ENCODE measurements around the gene SYNE1. TPM values are rescaled to one million over a fixed set of nuclear protein-coding genes. Genes with fewer than 3 reads are reported as not detected.

The SYNE1 gene
- polyA plus RNA-seq, 2 of the 4 experiments (the other 2 are of a cell fraction), result 10.5 to 28.5 TPM

DNA sequence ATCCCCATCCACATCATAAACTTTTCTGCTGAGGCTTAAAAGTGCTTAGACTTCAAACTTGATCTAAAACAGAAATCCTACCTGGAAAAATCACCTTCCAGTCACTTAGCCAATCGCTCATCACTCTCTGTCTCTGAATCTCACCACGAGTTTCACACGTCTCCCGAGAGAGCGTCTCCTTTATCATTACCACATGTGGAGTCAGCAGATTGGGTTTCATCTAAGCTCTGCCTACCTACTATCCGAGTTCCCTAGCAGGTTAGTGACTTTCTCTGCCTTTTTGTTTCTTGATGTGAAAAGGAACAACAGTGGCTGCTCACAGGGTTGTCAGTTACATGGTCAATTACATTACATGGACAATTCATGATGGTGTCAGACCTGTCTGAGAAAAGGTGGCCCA lies 543.5 kb downstream of the SYNE1 start:
- 73% methylated on average over 6 of the region's 6 CpGs for WGBS (ENCODE audit: missing lambda C conversion rate)
- H3K9me3 ChIP-seq, result peaks cover 7% of the 10 kb centered on the region; the same call in 2 of the 3 replicates
- H3K4me2 ChIP-seq, result no peak overlapping the region
- DNase-seq (ENCODE audit: low read depth in 1 of 2, low spot score in 1 of 2) (no peak), ATAC-seq (no peak), FAIRE-seq (no peak)
- CTCF ChIA-PET, result no interaction called here
- H3K4me1 ChIP-seq, result peaks cover 38% of the 10 kb centered on the region; the same call in 2 of the 3 replicates
- H3K4me3 ChIP-seq, result no peak overlapping the region
- POLR2A ChIA-PET, result no interaction called here
- H3K27ac ChIP-seq, result peak overlapping the region; percentile 57 to 85; a peak in 3 of 6 replicates
- TF ChIP-seq PHF8 (IDR thresholded peaks at IDR 0.05; ENCODE audit: borderline replicate concordance, low read depth), result no peak
- TF ChIP-seq NR3C1 (IDR thresholded peaks at IDR 0.05), result no peak
- TF ChIP-seq, protein P1, sequence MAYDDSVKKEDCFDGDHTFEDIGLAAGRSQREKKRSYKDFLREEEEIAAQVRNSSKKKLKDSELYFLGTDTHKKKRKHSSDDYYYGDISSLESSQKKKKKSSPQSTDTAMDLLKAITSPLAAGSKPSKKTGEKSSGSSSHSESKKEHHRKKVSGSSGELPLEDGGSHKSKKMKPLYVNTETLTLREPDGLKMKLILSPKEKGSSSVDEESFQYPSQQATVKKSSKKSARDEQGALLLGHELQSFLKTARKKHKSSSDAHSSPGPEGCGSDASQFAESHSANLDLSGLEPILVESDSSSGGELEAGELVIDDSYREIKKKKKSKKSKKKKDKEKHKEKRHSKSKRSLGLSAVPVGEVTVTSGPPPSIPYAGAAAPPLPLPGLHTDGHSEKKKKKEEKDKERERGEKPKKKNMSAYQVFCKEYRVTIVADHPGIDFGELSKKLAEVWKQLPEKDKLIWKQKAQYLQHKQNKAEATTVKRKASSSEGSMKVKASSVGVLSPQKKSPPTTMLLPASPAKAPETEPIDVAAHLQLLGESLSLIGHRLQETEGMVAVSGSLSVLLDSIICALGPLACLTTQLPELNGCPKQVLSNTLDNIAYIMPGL (CRISPR knock-in tag; IDR thresholded peaks at IDR 0.05; ENCODE audit: borderline replicate concordance), result no peak
- no peak for TF ChIP-seq CBX2 (IDR thresholded peaks at IDR 0.05; ENCODE audit: borderline replicate concordance, low read depth)

DNA sequence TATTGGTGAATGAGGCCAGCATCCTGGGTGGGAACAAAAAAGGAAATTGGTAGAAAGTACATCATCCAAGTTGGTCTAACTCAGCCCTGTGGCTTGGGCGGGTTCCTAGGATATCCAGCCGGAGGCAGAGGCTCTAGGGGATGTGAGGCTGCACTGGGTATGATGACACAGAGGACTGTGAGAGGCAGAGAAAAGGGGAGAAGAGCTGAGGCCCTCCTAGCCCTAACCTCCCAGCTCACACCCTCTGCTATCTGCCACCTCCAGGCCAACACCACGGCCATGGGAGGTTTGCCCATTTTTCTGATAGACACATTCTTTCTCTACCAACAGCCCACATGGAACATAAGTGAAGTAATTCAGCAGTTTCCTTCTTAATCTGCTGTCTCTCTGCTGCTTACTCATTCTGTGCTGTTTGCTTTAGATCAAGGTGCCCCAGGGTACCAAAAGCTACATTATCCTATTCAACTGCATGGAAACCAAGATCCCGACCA lies 545.3 kb downstream of the SYNE1 start:
- H3K4me3 ChIP-seq, result no peak overlapping the region
- WGBS (ENCODE audit: missing lambda C conversion rate), result 42% methylated on average over 4 of the region's 4 CpGs
- CTCF ChIA-PET, result interaction anchor here (1.7 kb wide), 1 partner anchor 35 kb away, joined by 4 read pairs; no protein-coding TSS in a partner anchor
- H3K4me2 ChIP-seq, result peak overlapping the region; percentile 32; the same call in 1 of the 3 replicates
- peaks cover 31% of the 10 kb centered on the region; the same call in 2 of the 3 replicates for H3K4me1 ChIP-seq
- DNase-seq (ENCODE audit: low read depth in 1 of 2, low spot score in 1 of 2) (peak in 1 of 2 experiments; percentile 7), ATAC-seq (peak in 1 of 2 experiments; percentile 27; a peak in 2 of 6 replicates), FAIRE-seq (no peak)
- peak overlapping the region in 1 of 2 experiments; percentile 39; a peak in 2 of 6 replicates for H3K27ac ChIP-seq
- TF ChIP-seq, protein P2, sequence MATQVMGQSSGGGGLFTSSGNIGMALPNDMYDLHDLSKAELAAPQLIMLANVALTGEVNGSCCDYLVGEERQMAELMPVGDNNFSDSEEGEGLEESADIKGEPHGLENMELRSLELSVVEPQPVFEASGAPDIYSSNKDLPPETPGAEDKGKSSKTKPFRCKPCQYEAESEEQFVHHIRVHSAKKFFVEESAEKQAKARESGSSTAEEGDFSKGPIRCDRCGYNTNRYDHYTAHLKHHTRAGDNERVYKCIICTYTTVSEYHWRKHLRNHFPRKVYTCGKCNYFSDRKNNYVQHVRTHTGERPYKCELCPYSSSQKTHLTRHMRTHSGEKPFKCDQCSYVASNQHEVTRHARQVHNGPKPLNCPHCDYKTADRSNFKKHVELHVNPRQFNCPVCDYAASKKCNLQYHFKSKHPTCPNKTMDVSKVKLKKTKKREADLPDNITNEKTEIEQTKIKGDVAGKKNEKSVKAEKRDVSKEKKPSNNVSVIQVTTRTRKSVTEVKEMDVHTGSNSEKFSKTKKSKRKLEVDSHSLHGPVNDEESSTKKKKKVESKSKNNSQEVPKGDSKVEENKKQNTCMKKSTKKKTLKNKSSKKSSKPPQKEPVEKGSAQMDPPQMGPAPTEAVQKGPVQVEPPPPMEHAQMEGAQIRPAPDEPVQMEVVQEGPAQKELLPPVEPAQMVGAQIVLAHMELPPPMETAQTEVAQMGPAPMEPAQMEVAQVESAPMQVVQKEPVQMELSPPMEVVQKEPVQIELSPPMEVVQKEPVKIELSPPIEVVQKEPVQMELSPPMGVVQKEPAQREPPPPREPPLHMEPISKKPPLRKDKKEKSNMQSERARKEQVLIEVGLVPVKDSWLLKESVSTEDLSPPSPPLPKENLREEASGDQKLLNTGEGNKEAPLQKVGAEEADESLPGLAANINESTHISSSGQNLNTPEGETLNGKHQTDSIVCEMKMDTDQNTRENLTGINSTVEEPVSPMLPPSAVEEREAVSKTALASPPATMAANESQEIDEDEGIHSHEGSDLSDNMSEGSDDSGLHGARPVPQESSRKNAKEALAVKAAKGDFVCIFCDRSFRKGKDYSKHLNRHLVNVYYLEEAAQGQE (IDR thresholded peaks at IDR 0.05), result no peak
- POLR2A ChIA-PET, result no interaction called here
- peaks cover 7% of the 10 kb centered on the region; the same call in 2 of the 3 replicates for H3K9me3 ChIP-seq

DNA sequence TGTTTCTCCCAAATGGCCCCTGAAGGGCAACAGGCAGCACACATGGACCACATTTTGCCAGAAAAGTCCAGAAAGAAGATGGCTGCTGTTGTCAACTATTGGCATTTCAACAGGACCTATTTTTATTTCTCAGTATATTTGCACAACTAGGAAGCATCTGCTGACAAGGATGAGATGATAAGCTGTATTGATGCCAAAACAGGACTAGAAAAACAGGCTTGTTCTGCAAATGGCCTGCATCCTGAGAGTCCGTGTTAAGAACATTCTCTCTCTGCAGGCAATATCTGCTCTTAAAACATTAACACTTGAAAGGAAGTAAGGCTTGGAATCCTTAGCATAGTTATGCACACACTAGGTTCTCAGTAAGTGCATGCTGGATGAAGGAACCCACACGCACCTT lies 546.0 kb downstream of the SYNE1 start:
- H3K4me3 ChIP-seq, result no peak overlapping the region
- TF ChIP-seq ZNF302 (CRISPR knock-in tag; IDR thresholded peaks at IDR 0.05), result no peak
- WGBS (ENCODE audit: missing lambda C conversion rate), result 90% methylated on average over 2 of the region's 2 CpGs
- FAIRE-seq (no peak), DNase-seq (ENCODE audit: low read depth in 1 of 2, low spot score in 1 of 2) (no peak), ATAC-seq (no peak)
- CTCF ChIA-PET, result interaction anchor here (1.7 kb wide), 1 partner anchor 34 kb away, joined by 4 read pairs; no protein-coding TSS in a partner anchor
- H3K27ac ChIP-seq, result peak overlapping the region in 1 of 2 experiments; percentile 9; a peak in 1 of 6 replicates
- peaks cover 7% of the 10 kb centered on the region; the same call in 2 of the 3 replicates for H3K9me3 ChIP-seq
- POLR2A ChIA-PET, result no interaction called here
- H3K4me2 ChIP-seq, result no peak overlapping the region
- peaks cover 25% of the 10 kb centered on the region; the same call in 2 of the 3 replicates for H3K4me1 ChIP-seq

DNA sequence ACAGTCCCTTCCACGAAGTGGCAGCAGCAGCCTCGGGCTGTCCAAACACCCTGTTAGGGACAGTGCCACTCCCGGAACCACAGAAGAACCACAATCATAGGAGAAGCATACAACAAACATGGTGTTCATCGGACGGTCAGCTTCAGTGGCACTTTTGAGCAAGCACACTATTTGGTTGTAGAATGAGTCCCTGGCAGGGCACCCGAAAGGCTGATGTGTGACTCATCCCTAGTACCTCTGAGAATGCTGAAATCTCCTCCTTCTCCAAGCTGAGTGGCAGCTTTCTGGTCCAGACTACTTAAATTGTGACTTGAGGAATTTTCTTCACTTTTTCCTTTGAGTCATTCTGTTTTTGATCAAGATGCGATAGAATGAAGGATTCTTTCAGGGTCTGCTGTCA lies 547.2 kb downstream of the SYNE1 start:
- WGBS (ENCODE audit: missing lambda C conversion rate), result 64% methylated on average over 2 of the region's 7 CpGs
- ATAC-seq, result peak in 1 of 2 experiments; percentile 39; a peak in 1 of 6 replicates
- H3K4me3 ChIP-seq, result no peak overlapping the region
- FAIRE-seq, result no peak
- 0 out of 3 replicates have a peak overlapping the region, but pooled peaks have one; percentile 23 for H3K4me2 ChIP-seq
- no peaks in the 10 kb centered on the region for H3K9me3 ChIP-seq
- H3K4me1 ChIP-seq, result peaks cover 20% of the 10 kb centered on the region; the same call in 2 of the 3 replicates
- ChIA-PET CTCF (no interaction called here), POLR2A (no interaction called here)
- H3K27ac ChIP-seq, result no peak overlapping the region
- DNase-seq (ENCODE audit: low read depth in 1 of 2, low spot score in 1 of 2), result peak in 1 of 2 experiments; percentile 2
- TF ChIP-seq JUNB (IDR thresholded peaks at IDR 0.05), result no peak
- TF ChIP-seq KDM1A (IDR thresholded peaks at IDR 0.05; ENCODE audit: low read depth), result no peak
- no peak for TF ChIP-seq HOXB13 (CRISPR knock-in tag; IDR thresholded peaks at IDR 0.05; ENCODE audit: low read depth)
- no peak for TF ChIP-seq TFCP2L1 (CRISPR knock-in tag; IDR thresholded peaks at IDR 0.05)
- no peak for TF ChIP-seq RFX5 (IDR thresholded peaks at IDR 0.05)
- TF ChIP-seq GATA3 (IDR thresholded peaks at IDR 0.05; ENCODE audit: borderline replicate concordance), result no peak
- no peak for TF ChIP-seq MAFK (IDR thresholded peaks at IDR 0.05; ENCODE audit: partially characterized antibody)
- TF ChIP-seq, protein P3, sequence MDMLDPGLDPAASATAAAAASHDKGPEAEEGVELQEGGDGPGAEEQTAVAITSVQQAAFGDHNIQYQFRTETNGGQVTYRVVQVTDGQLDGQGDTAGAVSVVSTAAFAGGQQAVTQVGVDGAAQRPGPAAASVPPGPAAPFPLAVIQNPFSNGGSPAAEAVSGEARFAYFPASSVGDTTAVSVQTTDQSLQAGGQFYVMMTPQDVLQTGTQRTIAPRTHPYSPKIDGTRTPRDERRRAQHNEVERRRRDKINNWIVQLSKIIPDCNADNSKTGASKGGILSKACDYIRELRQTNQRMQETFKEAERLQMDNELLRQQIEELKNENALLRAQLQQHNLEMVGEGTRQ (IDR thresholded peaks at IDR 0.05), result no peak
- TF ChIP-seq MAZ (IDR thresholded peaks at IDR 0.05; ENCODE audit: borderline replicate concordance, low read depth, low read length), result no peak
- TF ChIP-seq ZSCAN20 (CRISPR knock-in tag; IDR thresholded peaks at IDR 0.05), result no peak
- no peak for TF ChIP-seq CBX8 (IDR thresholded peaks at IDR 0.05)
- TF ChIP-seq, protein P4, sequence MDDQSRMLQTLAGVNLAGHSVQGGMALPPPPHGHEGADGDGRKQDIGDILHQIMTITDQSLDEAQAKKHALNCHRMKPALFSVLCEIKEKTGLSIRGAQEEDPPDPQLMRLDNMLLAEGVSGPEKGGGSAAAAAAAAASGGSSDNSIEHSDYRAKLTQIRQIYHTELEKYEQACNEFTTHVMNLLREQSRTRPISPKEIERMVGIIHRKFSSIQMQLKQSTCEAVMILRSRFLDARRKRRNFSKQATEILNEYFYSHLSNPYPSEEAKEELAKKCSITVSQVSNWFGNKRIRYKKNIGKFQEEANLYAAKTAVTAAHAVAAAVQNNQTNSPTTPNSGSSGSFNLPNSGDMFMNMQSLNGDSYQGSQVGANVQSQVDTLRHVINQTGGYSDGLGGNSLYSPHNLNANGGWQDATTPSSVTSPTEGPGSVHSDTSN (IDR thresholded peaks at IDR 0.05), result no peak
- no peak for TF ChIP-seq JUN (IDR thresholded peaks at IDR 0.05)
- no peak for TF ChIP-seq POLR2A (IDR thresholded peaks at IDR 0.05; ENCODE audit: low read length)
- no peak for TF ChIP-seq FOSB (CRISPR knock-in tag; IDR thresholded peaks at IDR 0.05)
- TF ChIP-seq CBX2 (IDR thresholded peaks at IDR 0.05; ENCODE audit: borderline replicate concordance, low read depth), result no peak
- TF ChIP-seq SREBF2 (IDR thresholded peaks at IDR 0.05), result no peak
- TF ChIP-seq HOXA7 (CRISPR knock-in tag; IDR thresholded peaks at IDR 0.05), result no peak

Measured in A549 (cell line).